ENCODE results near the gene SAPCD2.

Gene SAPCD2

GRCh38 chr9:137040568-137040967 lies 29.8 kb downstream of the SAPCD2 start:
- no peak for TF ChIP-seq CTCF (IDR thresholded peaks at IDR 0.05; ENCODE audit: borderline replicate concordance, insufficient read depth, low read depth, low read length)
- H3K4me3 ChIP-seq (ENCODE audit: low read depth, low read length) = no peak overlapping the region

- TF ChIP-seq CTCF (IDR thresholded peaks at IDR 0.05; ENCODE audit: borderline replicate concordance, insufficient read depth, low read depth, low read length) = no peak
- no peak overlapping the region for H3K4me3 ChIP-seq (ENCODE audit: low read depth, low read length)
Observed at GRCh38 chr9:137039611-137040366, 30.6 kb downstream of the SAPCD2 start.

- no peak for TF ChIP-seq CTCF (IDR thresholded peaks at IDR 0.05; ENCODE audit: borderline replicate concordance, insufficient read depth, low read depth, low read length)
- H3K4me3 ChIP-seq (ENCODE audit: low read depth, low read length) = no peak overlapping the region
Observed at GRCh38 chr9:137038916-137039315, 31.4 kb downstream of the SAPCD2 start.

- H3K4me3 ChIP-seq (ENCODE audit: low read depth, low read length) = no peak overlapping the region
- TF ChIP-seq CTCF (IDR thresholded peaks at IDR 0.05; ENCODE audit: borderline replicate concordance, insufficient read depth, low read depth, low read length) = no peak
Observed at GRCh38 chr9:137037483-137037882, 32.9 kb downstream of the SAPCD2 start.

- H3K4me3 ChIP-seq (ENCODE audit: low read depth, low read length) = no peak overlapping the region
- no peak for TF ChIP-seq CTCF (IDR thresholded peaks at IDR 0.05; ENCODE audit: borderline replicate concordance, insufficient read depth, low read depth, low read length)
Observed at GRCh38 chr9:137037035-137037434, 33.3 kb downstream of the SAPCD2 start.

GRCh38 chr9:137035937-137036336 lies 34.4 kb downstream of the SAPCD2 start:
- no peak overlapping the region for H3K4me3 ChIP-seq (ENCODE audit: low read depth, low read length)
- TF ChIP-seq CTCF (IDR thresholded peaks at IDR 0.05; ENCODE audit: borderline replicate concordance, insufficient read depth, low read depth, low read length) = no peak

GRCh38 chr9:137035507-137035834 lies 34.9 kb downstream of the SAPCD2 start:
- TF ChIP-seq CTCF (IDR thresholded peaks at IDR 0.05; ENCODE audit: borderline replicate concordance, insufficient read depth, low read depth, low read length) = no peak
- H3K4me3 ChIP-seq (ENCODE audit: low read depth, low read length) = no peak overlapping the region

Data from GM12875 (cell line).